C4-2B (cell line): ENCODE results near the gene SPNS2.

Source experiments
- H3K27ac ChIP-seq: fragments of 450-650 bp; 2 replicates; pipeline ENCODE4 v1.5.1; 2017
- CTCF ChIP-seq: fragments of 450-650 bp; conservative IDR thresholded peaks from 2 replicates; pipeline ENCODE4 v1.5.1; 2017; ENCODE audit warnings: mild to moderate bottlenecking
- ZFX ChIP-seq: fragments of 450-650 bp; IDR thresholded peaks from 2 replicates; pipeline ENCODE4 v1.6.1; 2017

SPNS2 gene

DNA sequence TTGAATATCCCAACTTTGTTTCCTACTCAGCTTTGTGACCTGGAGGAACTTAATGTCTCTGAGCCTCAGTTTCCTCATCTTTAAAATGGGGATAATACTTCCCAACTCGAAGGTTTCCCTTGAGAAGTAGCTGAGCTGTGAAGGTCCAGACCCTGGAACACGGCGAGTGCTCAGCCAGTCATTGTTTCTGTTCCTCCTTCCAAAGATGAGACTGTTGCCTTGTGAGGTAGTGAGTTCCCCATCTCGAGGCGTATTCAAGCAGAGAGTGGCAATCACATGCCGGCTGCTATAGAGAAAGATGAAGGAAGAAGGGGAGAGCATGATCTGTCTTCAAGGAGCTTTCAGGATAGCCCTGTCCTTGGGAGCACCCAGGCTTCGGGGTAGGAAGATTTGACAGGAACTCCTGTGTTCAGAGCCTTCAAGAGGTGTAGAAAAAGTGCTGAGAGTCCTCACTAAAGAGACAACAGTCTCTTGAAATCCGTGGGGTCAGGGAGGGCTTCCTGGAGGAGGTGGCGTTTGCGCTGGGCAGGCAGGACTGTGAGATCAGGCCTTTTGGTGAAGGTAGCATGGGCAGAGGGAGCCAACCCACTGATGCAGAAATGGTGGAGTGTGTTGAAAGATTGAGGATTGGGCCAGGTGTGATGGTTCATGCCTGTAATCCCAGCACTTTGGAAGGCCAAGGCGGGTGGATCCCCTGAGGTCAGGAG, 27.2 kb downstream of the SPNS2 start:
- H3K27ac ChIP-seq: no peak overlapping the region
- no peak for TF ChIP-seq CTCF
- no peak for TF ChIP-seq ZFX

DNA sequence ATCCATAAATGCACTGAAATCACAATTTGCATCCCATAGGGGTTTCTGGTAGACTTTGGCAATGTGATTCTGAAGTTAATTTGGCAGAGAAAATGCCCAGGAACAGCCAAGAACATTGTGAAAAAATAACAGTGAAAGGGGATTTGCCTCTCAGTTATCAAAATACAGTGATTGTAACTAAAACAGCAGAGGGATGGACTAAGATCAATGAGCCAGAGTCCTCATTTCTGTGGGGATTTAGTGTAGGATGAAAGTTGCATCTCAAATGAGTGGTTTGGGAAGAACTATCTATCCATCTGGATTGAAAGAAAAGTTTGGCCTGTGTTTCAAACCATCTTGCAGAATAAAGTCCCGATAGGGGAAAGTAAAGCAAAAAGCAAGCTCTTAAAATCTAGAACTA, 28.5 kb downstream of the SPNS2 start:
- TF ChIP-seq CTCF (no peak), ZFX (no peak)
- H3K27ac ChIP-seq: no peak overlapping the region

GRCh38 chr17:4527566-4528125, 29.0 kb downstream of the SPNS2 start:
- TF ChIP-seq CTCF (no peak), ZFX (no peak)
- H3K27ac ChIP-seq: no peak overlapping the region

DNA sequence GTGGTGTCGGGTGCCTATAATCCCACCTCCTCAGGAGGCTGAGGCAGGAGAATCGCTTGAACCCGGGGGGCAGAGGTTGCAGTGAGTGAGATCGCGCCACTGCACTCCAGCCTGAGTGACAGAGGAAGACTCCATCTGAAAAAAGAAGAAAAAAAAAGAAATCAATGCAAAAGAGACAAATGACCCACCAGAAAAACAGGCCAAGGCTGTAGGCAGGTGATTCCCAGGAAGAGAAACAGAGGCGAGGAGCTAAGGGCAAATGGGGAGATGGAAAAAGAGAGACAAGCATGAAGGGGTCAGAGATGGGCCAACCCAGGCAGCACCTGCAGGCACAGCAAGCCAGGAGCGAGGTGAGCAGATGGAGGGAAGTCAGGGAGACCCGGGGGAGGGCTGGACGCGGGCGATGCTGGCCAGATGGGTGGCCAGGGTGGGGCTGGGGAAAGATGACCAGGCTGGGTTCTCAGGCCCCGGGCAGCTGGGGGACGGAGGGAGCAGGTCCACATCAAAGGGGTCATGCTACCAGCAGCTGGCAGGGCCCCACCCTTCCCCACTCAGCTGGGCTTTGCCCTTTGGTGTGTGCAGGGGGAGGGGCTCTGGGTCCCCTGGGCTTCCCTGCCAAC, 31.0 kb downstream of the SPNS2 start:
- no peak overlapping the region for H3K27ac ChIP-seq
- TF ChIP-seq ZFX (no peak), CTCF (no peak)

- TF ChIP-seq ZFX (no peak), CTCF (no peak)
- H3K27ac ChIP-seq: no peak overlapping the region
Observed at GRCh38 chr17:4530799-4531730, 32.4 kb downstream of the SPNS2 start.

DNA sequence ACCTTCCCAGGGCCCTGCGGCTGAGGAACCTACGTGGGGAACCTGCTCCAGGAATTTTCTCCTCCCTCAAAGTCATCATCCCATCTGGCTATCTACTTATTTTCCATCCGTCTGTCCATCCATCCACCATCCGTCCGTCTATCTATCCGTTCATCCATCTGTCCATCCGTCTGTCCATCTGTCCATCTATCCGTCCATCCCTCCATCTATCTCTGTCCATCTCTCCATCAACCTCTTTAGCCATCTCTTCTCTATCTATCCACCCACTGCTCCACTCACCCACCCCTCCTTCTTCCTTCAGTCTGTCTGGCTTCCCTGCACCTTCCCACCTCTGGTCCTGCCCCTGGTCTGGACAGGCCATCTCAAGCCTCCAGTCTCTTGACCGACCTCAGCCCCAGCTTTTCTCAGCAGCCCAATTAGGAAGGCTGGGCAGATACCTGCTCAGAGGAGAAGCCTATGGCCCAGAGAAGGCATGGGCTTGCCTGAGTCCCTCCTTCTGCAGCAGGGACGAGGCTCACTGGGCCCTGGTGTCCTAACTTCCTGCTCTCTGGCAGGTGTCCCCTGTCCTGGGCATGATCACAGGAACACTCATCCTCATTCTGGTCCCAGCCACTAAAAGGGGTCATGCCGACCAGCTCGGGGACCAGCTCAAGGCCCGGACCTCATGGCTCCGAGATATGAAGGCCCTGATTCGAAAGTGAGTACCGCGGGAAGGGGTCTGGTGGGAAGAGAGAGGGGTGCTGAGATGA, 33.5 kb downstream of the SPNS2 start:
- H3K27ac ChIP-seq: no peak overlapping the region
- TF ChIP-seq ZFX: no peak
- no peak for TF ChIP-seq CTCF
